ENCODE results near the gene ESR2.

GRCh38 chr14:64210216-64210615 lies 84.0 kb downstream of the ESR2 start:
- TF ChIP-seq CTCF (IDR thresholded peaks at IDR 0.05) (no peak), POLR2A (IDR thresholded peaks at IDR 0.05) (no peak)

Measured in body of pancreas (tissue), 4 donors.